Activated T-cell treated with anti-CD3 and anti-CD28 coated beads, Interleukin-2, amount 50 U/mL, for 1 hour (primary cell): Measurements from ENCODE around the gene HHIPL2.
"Not testable (repeated sequence)": the region's sequence is repeated elsewhere in the genome, so short reads cannot be mapped to it uniquely, and the experiment has no call there.

Experiments
- DNase-seq: peaks from one replicate; pipeline ENCODE4 v3.0.0-alpha.2; 2020

Gene HHIPL2

GRCh38 chr1:222539951-222540597, 7.8 kb downstream of the HHIPL2 start:
- no peak for DNase-seq

- DNase-seq, result no peak
Measured at GRCh38 chr1:222535455-222535854, 12.4 kb downstream of the HHIPL2 start.

GRCh38 chr1:222530852-222531251, 17.1 kb downstream of the HHIPL2 start:
- no peak for DNase-seq

GRCh38 chr1:222529916-222530315, 18.0 kb downstream of the HHIPL2 start:
- no peak for DNase-seq

- no peak for DNase-seq
Measured at GRCh38 chr1:222529181-222529580, 18.7 kb downstream of the HHIPL2 start.

- no peak for DNase-seq
Measured at GRCh38 chr1:222525951-222526350, 22.0 kb downstream of the HHIPL2 start.

GRCh38 chr1:222523852-222524251, 24.1 kb downstream of the HHIPL2 start:
- no peak for DNase-seq

GRCh38 chr1:222522105-222522915, 25.6 kb downstream of the HHIPL2 start:
- no peak for DNase-seq

- no peak for DNase-seq
Measured at GRCh38 chr1:222521299-222522104, 26.4 kb downstream of the HHIPL2 start.

GRCh38 chr1:222489496-222489895, 58.4 kb downstream of the HHIPL2 start:
- not testable (repeated sequence) for DNase-seq

GRCh38 chr1:222487774-222488173, 60.1 kb downstream of the HHIPL2 start:
- not testable (repeated sequence) for DNase-seq

GRCh38 chr1:222484005-222484404, 63.9 kb downstream of the HHIPL2 start:
- not testable (repeated sequence) for DNase-seq

- DNase-seq, result not testable (repeated sequence)
Measured at GRCh38 chr1:222479567-222479966, 68.3 kb downstream of the HHIPL2 start.

- DNase-seq, result not testable (repeated sequence)
Measured at GRCh38 chr1:222476436-222476835, 71.5 kb downstream of the HHIPL2 start.

GRCh38 chr1:222473717-222474116, 74.2 kb downstream of the HHIPL2 start:
- DNase-seq, result not testable (repeated sequence)

- DNase-seq, result not testable (repeated sequence)
Measured at GRCh38 chr1:222472776-222473540, 74.9 kb downstream of the HHIPL2 start.
